Osteoblast (primary cell): Measurements from ENCODE around the gene MICALL1. TPM values are rescaled to one million over a fixed set of nuclear protein-coding genes. Genes with fewer than 3 reads are reported as not detected.
A peak's percentile ranks its signal among the peaks of the same experiment; 100 is the strongest.

Experiments used
- DNase-seq: peaks from one replicate; pipeline ENCODE4 v3.0.0; 2011; ENCODE audit warnings: low spot score, mixed read lengths; ENCODE audit not compliant: insufficient read length; ENCODE audit errors: missing footprints
- H2AFZ ChIP-seq: 2 replicates; pipeline ENCODE4 v1.6.0; 2011; ENCODE audit warnings: mild to moderate bottlenecking, low read length
- H3K27ac ChIP-seq: 2 replicates; pipeline ENCODE4 v1.5.1; 2011; ENCODE audit warnings: mild to moderate bottlenecking, low read depth, low read length, moderate library complexity
- H3K27me3 ChIP-seq: 2 replicates; pipeline ENCODE4 v1.6.0; 2012; ENCODE audit warnings: mild to moderate bottlenecking, control low read depth, inconsistent platforms, low read length, moderate library complexity; ENCODE audit not compliant: insufficient read depth
- H3K36me3 ChIP-seq: 2 replicates; pipeline ENCODE4 v1.5.1; 2011; ENCODE audit warnings: mild to moderate bottlenecking, low read length, control low read depth, moderate library complexity; ENCODE audit not compliant: insufficient read depth
- H3K4me1 ChIP-seq: 2 replicates; pipeline ENCODE4 v1.5.1; 2011; ENCODE audit warnings: mild to moderate bottlenecking, low read length, control low read depth, moderate library complexity; ENCODE audit not compliant: insufficient read depth
- H3K4me2 ChIP-seq: 2 replicates; pipeline ENCODE4 v1.6.0; 2011; ENCODE audit warnings: mild to moderate bottlenecking, low read length; ENCODE audit not compliant: insufficient read depth
- H3K4me3 ChIP-seq: fragments of 200-600 bp; sonication (generic); 3 replicates; pipeline ENCODE4 v1.5.1; 2012; ENCODE audit warnings: mild to moderate bottlenecking, low read length, inconsistent platforms; ENCODE audit not compliant: insufficient read depth
- H3K79me2 ChIP-seq: 2 replicates; pipeline ENCODE4 v1.6.0; 2012; ENCODE audit warnings: mild to moderate bottlenecking, low read length, control low read depth, inconsistent platforms; ENCODE audit not compliant: insufficient read depth
- H3K9me3 ChIP-seq: 2 replicates; pipeline ENCODE4 v1.5.1; 2011; ENCODE audit warnings: low read depth, low read length, control low read depth
- H4K20me1 ChIP-seq: 2 replicates; pipeline ENCODE4 v1.6.0; 2012; ENCODE audit warnings: mild to moderate bottlenecking, low read length, control low read depth; ENCODE audit not compliant: insufficient read depth
- total RNA-seq: library from RNA; depleted of rRNA; stranded (reverse); fragments of >200 nt; gene quantifications from 2 replicates; pipeline ENCODE4 v1.2.3, GENCODE V29; 2012
- TF ChIP-seq, protein P1 (sequence below): IDR thresholded peaks from 2 replicates; pipeline ENCODE4 v1.5.1; 2011; ENCODE audit warnings: mild to moderate bottlenecking, low read depth, low read length, moderate library complexity; ENCODE audit errors: extremely low read depth

The MICALL1 gene
- total RNA-seq, 1 donor: 36.9 TPM

- H2AFZ ChIP-seq: no peak overlapping the region
- TF ChIP-seq, protein P1, sequence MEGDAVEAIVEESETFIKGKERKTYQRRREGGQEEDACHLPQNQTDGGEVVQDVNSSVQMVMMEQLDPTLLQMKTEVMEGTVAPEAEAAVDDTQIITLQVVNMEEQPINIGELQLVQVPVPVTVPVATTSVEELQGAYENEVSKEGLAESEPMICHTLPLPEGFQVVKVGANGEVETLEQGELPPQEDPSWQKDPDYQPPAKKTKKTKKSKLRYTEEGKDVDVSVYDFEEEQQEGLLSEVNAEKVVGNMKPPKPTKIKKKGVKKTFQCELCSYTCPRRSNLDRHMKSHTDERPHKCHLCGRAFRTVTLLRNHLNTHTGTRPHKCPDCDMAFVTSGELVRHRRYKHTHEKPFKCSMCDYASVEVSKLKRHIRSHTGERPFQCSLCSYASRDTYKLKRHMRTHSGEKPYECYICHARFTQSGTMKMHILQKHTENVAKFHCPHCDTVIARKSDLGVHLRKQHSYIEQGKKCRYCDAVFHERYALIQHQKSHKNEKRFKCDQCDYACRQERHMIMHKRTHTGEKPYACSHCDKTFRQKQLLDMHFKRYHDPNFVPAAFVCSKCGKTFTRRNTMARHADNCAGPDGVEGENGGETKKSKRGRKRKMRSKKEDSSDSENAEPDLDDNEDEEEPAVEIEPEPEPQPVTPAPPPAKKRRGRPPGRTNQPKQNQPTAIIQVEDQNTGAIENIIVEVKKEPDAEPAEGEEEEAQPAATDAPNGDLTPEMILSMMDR: peak; percentile 65
- H3K4me3 ChIP-seq: no peak overlapping the region
- H3K27me3 ChIP-seq: no peaks in the 10 kb centered on the region
- peaks cover 31% of the 10 kb centered on the region for H4K20me1 ChIP-seq
- H3K9me3 ChIP-seq: no peaks in the 10 kb centered on the region
- DNase-seq: peak; percentile 97
- peaks cover 54% of the 10 kb centered on the region for H3K36me3 ChIP-seq
- peaks cover 11% of the 10 kb centered on the region for H3K79me2 ChIP-seq
- H3K4me2 ChIP-seq: no peak overlapping the region
- peaks cover 12% of the 10 kb centered on the region for H3K4me1 ChIP-seq
- H3K27ac ChIP-seq: no peak overlapping the region
Measured at GRCh38 chr22:37930270-37930951, 24.3 kb downstream of the MICALL1 start.

DNA sequence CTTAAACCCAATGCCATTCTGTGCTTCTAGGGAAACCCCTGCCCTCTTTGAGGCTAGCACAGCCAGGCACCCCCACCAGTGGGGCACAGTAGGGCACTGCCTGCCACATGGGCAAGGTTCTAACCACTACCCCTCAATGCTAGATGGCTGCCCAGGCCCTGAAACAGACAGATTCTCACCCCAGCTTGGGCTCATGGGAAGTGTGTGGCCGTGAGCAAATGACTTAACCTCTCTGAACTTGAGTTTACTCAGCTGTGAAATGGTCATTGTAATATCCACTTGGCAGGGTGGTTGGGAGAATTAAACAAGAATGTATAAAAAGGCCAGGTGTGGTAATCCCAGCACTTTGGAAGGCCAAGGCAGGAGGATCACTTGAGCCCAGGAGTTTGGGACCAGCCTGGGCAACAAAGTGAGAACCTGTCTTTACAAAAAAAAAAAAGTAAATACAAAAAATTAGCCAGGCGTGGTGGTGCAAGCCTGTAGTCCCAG, 24.9 kb downstream of the MICALL1 start:
- peaks cover 31% of the 10 kb centered on the region for H4K20me1 ChIP-seq
- H3K27ac ChIP-seq: no peak overlapping the region
- peaks cover 12% of the 10 kb centered on the region for H3K4me1 ChIP-seq
- no peak overlapping the region for H2AFZ ChIP-seq
- no peak overlapping the region for H3K4me3 ChIP-seq
- TF ChIP-seq, protein P1: peak; percentile 3
- no peak overlapping the region for H3K4me2 ChIP-seq
- peaks cover 54% of the 10 kb centered on the region for H3K36me3 ChIP-seq
- DNase-seq: no peak
- no peaks in the 10 kb centered on the region for H3K9me3 ChIP-seq
- peaks cover 11% of the 10 kb centered on the region for H3K79me2 ChIP-seq
- no peaks in the 10 kb centered on the region for H3K27me3 ChIP-seq

GRCh38 chr22:37931893-37932389, 25.8 kb downstream of the MICALL1 start:
- no peak overlapping the region for H3K4me3 ChIP-seq
- peaks cover 7% of the 10 kb centered on the region for H3K79me2 ChIP-seq
- H3K9me3 ChIP-seq: no peaks in the 10 kb centered on the region
- TF ChIP-seq, protein P1: no peak
- DNase-seq: peak; percentile 30
- H3K36me3 ChIP-seq: peaks cover 47% of the 10 kb centered on the region
- H3K27ac ChIP-seq: no peak overlapping the region
- H3K27me3 ChIP-seq: no peaks in the 10 kb centered on the region
- H3K4me2 ChIP-seq: no peak overlapping the region
- H3K4me1 ChIP-seq: peaks cover 12% of the 10 kb centered on the region
- peaks cover 31% of the 10 kb centered on the region for H4K20me1 ChIP-seq
- no peak overlapping the region for H2AFZ ChIP-seq

GRCh38 chr22:37932401-37932800, 26.3 kb downstream of the MICALL1 start:
- Histone ChIP-seq H3K36me3 (peaks cover 45% of the 10 kb centered on the region), H3K27ac (no peak overlapping the region), H3K4me3 (no peak overlapping the region), H3K79me2 (peaks cover 7% of the 10 kb centered on the region), H2AFZ (no peak overlapping the region), H3K4me1 (peaks cover 12% of the 10 kb centered on the region), H3K27me3 (no peaks in the 10 kb centered on the region), H3K9me3 (no peaks in the 10 kb centered on the region), H3K4me2 (no peak overlapping the region), H4K20me1 (peaks cover 31% of the 10 kb centered on the region)
- DNase-seq: no peak
- TF ChIP-seq, protein P1: no peak
